HEK293T (cell line): ENCODE results near the gene AEBP1.

Experiments
- CTCF ChIA-PET: fragments of 350-600 bp; formaldehyde crosslinking; extraction: SDS; loops from one replicate; lab custom pipeline; 2021; ENCODE audit warnings: antibody characterized with exemption, inconsistent platforms; lab: Yijun Ruan, JAX
- POLR2A ChIA-PET: fragments of 350-600 bp; formaldehyde crosslinking; extraction: SDS; loops from one replicate; lab custom pipeline; 2020; ENCODE audit warnings: antibody characterized with exemption, inconsistent platforms; lab: Yijun Ruan, JAX
- DNase-seq: peaks from one replicate; pipeline ENCODE4 v3.0.0; 2012; ENCODE audit warnings: mixed read lengths; ENCODE audit errors: extremely low spot score
- ARNT ChIP-seq: fragments of 450-650 bp; IDR thresholded peaks from 2 replicates; pipeline ENCODE4 v1.6.1; 2017; ENCODE audit warnings: mild to moderate bottlenecking
- BHLHE40 ChIP-seq: fragments of 450-650 bp; IDR thresholded peaks from 2 replicates; pipeline ENCODE4 v1.6.1; 2016; ENCODE audit warnings: mild to moderate bottlenecking, moderate library complexity, borderline replicate concordance
- CTBP1 ChIP-seq: fragments of 450-650 bp; IDR thresholded peaks from 2 replicates; pipeline ENCODE4 v1.6.1; 2016; ENCODE audit warnings: borderline replicate concordance
- ELF4 ChIP-seq: fragments of 450-650 bp; IDR thresholded peaks from 2 replicates; pipeline ENCODE4 v1.6.1; 2017; ENCODE audit warnings: antibody characterized with exemption
- FOXA1 ChIP-seq: fragments of 450-650 bp; IDR thresholded peaks from 2 replicates; pipeline ENCODE4 v1.6.1; 2016; ENCODE audit warnings: mild to moderate bottlenecking
- FOXK2 ChIP-seq: fragments of 450-650 bp; IDR thresholded peaks from 2 replicates; pipeline ENCODE4 v1.6.1; 2016; ENCODE audit warnings: mild to moderate bottlenecking
- FOXM1 ChIP-seq: fragments of 450-650 bp; IDR thresholded peaks from 2 replicates; pipeline ENCODE4 v1.6.1; 2017; ENCODE audit warnings: mild to moderate bottlenecking, borderline replicate concordance
- HDGF ChIP-seq: fragments of 450-650 bp; IDR thresholded peaks from 2 replicates; pipeline ENCODE4 v1.6.1; 2017; ENCODE audit warnings: antibody characterized with exemption, borderline replicate concordance
- L3MBTL2 ChIP-seq: fragments of 450-650 bp; conservative IDR thresholded peaks from 2 replicates; pipeline ENCODE4 v1.6.1; 2016; ENCODE audit warnings: mild to moderate bottlenecking
- LEF1 ChIP-seq: fragments of 450-650 bp; IDR thresholded peaks from 2 replicates; pipeline ENCODE4 v1.6.1; 2017; ENCODE audit warnings: mild to moderate bottlenecking, borderline replicate concordance
- NFRKB ChIP-seq: fragments of 450-650 bp; IDR thresholded peaks from 2 replicates; pipeline ENCODE4 v1.6.1; 2016; ENCODE audit warnings: mild to moderate bottlenecking, moderate library complexity
- PKNOX1 ChIP-seq: fragments of 450-650 bp; IDR thresholded peaks from 2 replicates; pipeline ENCODE4 v1.6.1; 2016
- SP1 ChIP-seq: fragments of 450-650 bp; IDR thresholded peaks from 2 replicates; pipeline ENCODE4 v1.6.1; 2017
- SUZ12 ChIP-seq: fragments of 450-650 bp; IDR thresholded peaks from 2 replicates; pipeline ENCODE4 v1.6.1; 2016; ENCODE audit warnings: mild to moderate bottlenecking
- TARDBP ChIP-seq: fragments of 450-650 bp; IDR thresholded peaks from 2 replicates; pipeline ENCODE4 v1.6.1; 2016
- ZNF384 ChIP-seq: fragments of 450-650 bp; IDR thresholded peaks from 2 replicates; pipeline ENCODE4 v1.6.1; 2016

Gene AEBP1

GRCh38 chr7:44075296-44076075 lies 28.7 kb upstream of the AEBP1 start:
- TF ChIP-seq NFRKB = no peak
- no peak for TF ChIP-seq PKNOX1
- TF ChIP-seq TARDBP = no peak
- no peak for TF ChIP-seq HDGF
- TF ChIP-seq SUZ12 = no peak
- TF ChIP-seq FOXM1 = no peak
- no peak for TF ChIP-seq ELF4
- TF ChIP-seq L3MBTL2 = no peak
- TF ChIP-seq ARNT = no peak
- no peak for TF ChIP-seq ZNF384
- TF ChIP-seq LEF1 = no peak
- no peak for TF ChIP-seq BHLHE40
- no peak for TF ChIP-seq SP1
- no peak for TF ChIP-seq FOXA1
- CTCF ChIA-PET = interaction anchor here (0.6 kb wide), 1 partner anchor 121 kb away, joined by 3 read pairs; no protein-coding TSS in a partner anchor
- no peak for DNase-seq
- POLR2A ChIA-PET = interaction anchor here (0.9 to 2.0 kb wide), 5 partner anchors 8 to 206 kb away, joined by 3 to 6 read pairs (median 5); partner anchors contain the start of genes DBNL, MRPS24 and POLD2

- no peak for DNase-seq
- ChIA-PET CTCF (no interaction called here), POLR2A (interaction anchor here (1.5 to 2.0 kb wide), 2 partner anchors 9 to 47 kb away, joined by 5 to 6 read pairs; partner anchors contain the start of gene POLD2)
- TF ChIP-seq FOXK2 = no peak
- TF ChIP-seq ZNF384 = no peak
- no peak for TF ChIP-seq PKNOX1
- no peak for TF ChIP-seq SUZ12
- TF ChIP-seq HDGF = no peak
- TF ChIP-seq CTBP1 = no peak
- TF ChIP-seq LEF1 = no peak
- no peak for TF ChIP-seq TARDBP
These were observed 27.8 kb upstream of the AEBP1 start for GRCh38 chr7:44076101-44076895.

- TF ChIP-seq L3MBTL2 = no peak
- no peak for TF ChIP-seq ELF4
- TF ChIP-seq ARNT = no peak
- POLR2A ChIA-PET = no interaction called here
- DNase-seq = no peak
- CTCF ChIA-PET = no interaction called here
These were observed 27.1 kb upstream of the AEBP1 start for GRCh38 chr7:44077061-44077460.

- POLR2A ChIA-PET = no interaction called here
- no peak for TF ChIP-seq FOXK2
- no peak for TF ChIP-seq NFRKB
- no peak for TF ChIP-seq PKNOX1
- TF ChIP-seq FOXM1 = no peak
- TF ChIP-seq TARDBP = no peak
- TF ChIP-seq BHLHE40 = no peak
- no peak for TF ChIP-seq SUZ12
- TF ChIP-seq L3MBTL2 = no peak
- TF ChIP-seq HDGF = no peak
- TF ChIP-seq ELF4 = no peak
- TF ChIP-seq LEF1 = no peak
- TF ChIP-seq CTBP1 = no peak
- no peak for TF ChIP-seq FOXA1
- no peak for TF ChIP-seq SP1
- TF ChIP-seq ZNF384 = no peak
- TF ChIP-seq ARNT = no peak
- no peak for DNase-seq
- CTCF ChIA-PET = no interaction called here
These were observed 26.5 kb upstream of the AEBP1 start for GRCh38 chr7:44077681-44078091.

GRCh38 chr7:44078521-44078920 lies 25.6 kb upstream of the AEBP1 start:
- DNase-seq = no peak
- POLR2A ChIA-PET = no interaction called here
- CTCF ChIA-PET = no interaction called here
- TF ChIP-seq CTBP1 (no peak), FOXA1 (no peak), TARDBP (no peak), FOXK2 (no peak), FOXM1 (no peak), NFRKB (no peak), SUZ12 (no peak), SP1 (no peak)
